Caco-2 (cell line): Measurements from ENCODE around the gene MYO5C. TPM values are rescaled to one million over a fixed set of nuclear protein-coding genes. Genes with fewer than 3 reads are reported as not detected.

Source experiments
- BruUV-seq: library from RNA; stranded (reverse); fragments of 400-500 nt; replicated peaks from 2 replicates; lab custom pipeline; 2021; lab: Mats Ljungman, UMichigan
- CTCF ChIA-PET: fragments of 300-600 bp; sonication (Branson Sonifier 250); formaldehyde crosslinking; loops from one replicate; lab custom pipeline; 2022; ENCODE audit warnings: antibody characterized with exemption; lab: Charles Lee
- POLR2A ChIA-PET: fragments of 300-600 bp; sonication (Branson Sonifier 250); formaldehyde crosslinking; loops from one replicate; lab custom pipeline; 2022; ENCODE audit warnings: antibody characterized with exemption; lab: Charles Lee
- DNase-seq, 2 experiments: peaks; one replicate each; pipeline versions ENCODE4 v3.0.0 to v3.0.0-alpha.2; 2020 to 2022
- H3K27me3 ChIP-seq: replicated peaks from 2 replicates; pipeline ENCODE4 v1.6.0; 2011; ENCODE audit warnings: low read length; ENCODE audit not compliant: control insufficient read depth, insufficient read depth
- H3K36me3 ChIP-seq: 2 replicates; pipeline ENCODE4 v1.5.1; 2011; ENCODE audit warnings: low read length; ENCODE audit not compliant: control insufficient read depth, insufficient read depth
- H3K4me1 ChIP-seq: fragments of 250-450 bp; sonication (Bioruptor Pico); 2 replicates; pipeline ENCODE4 v1.5.1; 2020; ENCODE audit warnings: mild to moderate bottlenecking
- H3K4me3 ChIP-seq: 2 replicates; pipeline ENCODE4 v1.5.1; 2011; ENCODE audit warnings: low read depth, mild to moderate bottlenecking, control low read depth, low read length
- H3K9me3 ChIP-seq: fragments of 250-450 bp; sonication (Bioruptor Pico); 2 replicates; pipeline ENCODE4 v1.5.1; 2020; ENCODE audit warnings: mild to moderate bottlenecking, moderate library complexity
- H3K27ac Mint-ChIP-seq: one replicate; pipeline ENCODE4 v1.8.0; 2022; ENCODE audit warnings: mixed read lengths; ENCODE audit not compliant: unreplicated experiment
- H3K27me3 Mint-ChIP-seq: one replicate; pipeline ENCODE4 v1.8.0; 2022; ENCODE audit warnings: mixed read lengths; ENCODE audit not compliant: insufficient read depth, unreplicated experiment
- H3K36me3 Mint-ChIP-seq: one replicate; pipeline ENCODE4 v1.8.0; 2022; ENCODE audit warnings: mild to moderate bottlenecking, mixed read lengths; ENCODE audit not compliant: insufficient read depth, unreplicated experiment
- H3K4me1 Mint-ChIP-seq: one replicate; pipeline ENCODE4 v1.8.0; 2022; ENCODE audit warnings: low read depth, mixed read lengths; ENCODE audit not compliant: unreplicated experiment
- H3K4me3 Mint-ChIP-seq: one replicate; pipeline ENCODE4 v1.8.0; 2022; ENCODE audit warnings: mild to moderate bottlenecking, moderate library complexity, mixed read lengths; ENCODE audit not compliant: unreplicated experiment
- H3K9me3 Mint-ChIP-seq: one replicate; pipeline ENCODE4 v1.8.0; 2022; ENCODE audit warnings: mixed read lengths; ENCODE audit not compliant: unreplicated experiment
- CTCF ChIP-seq, 2 experiments: fragments of 200-600 bp in 1 of 2; IDR thresholded peaks; 1 replicate in 1 of 2; 2 replicates in 1 of 2; pipeline versions ENCODE4 v1.5.1 to v1.8.0; 2011 to 2022; ENCODE audit warnings: antibody characterized with exemption in 1 of 2, control low read depth in 1 of 2, inconsistent platforms in 1 of 2, low read depth in 1 of 2, low read length in 1 of 2, mild to moderate bottlenecking in 1 of 2, moderate library complexity in 1 of 2; ENCODE audit not compliant: insufficient read depth in 1 of 2, severe bottlenecking in 1 of 2, unreplicated experiment in 1 of 2
- intact Hi-C: fragments of 100-400 bp; cut with micrococcal nuclease; formaldehyde crosslinking; loops from one replicate; pipeline ENCODE4 v1.10.0; 2022; ENCODE audit not compliant: unreplicated experiment
- total RNA-seq: library from RNA; stranded (reverse); gene quantifications from 2 replicates; pipeline ENCODE4 v1.2.3, GENCODE V29; 2022

The MYO5C gene
- total RNA-seq, 1 experiment from 2014 or later, result 33.5 TPM

- Histone ChIP-seq H3K9me3 (no peaks in the 10 kb centered on the region), H3K4me3 (no peak overlapping the region), H3K36me3 (peaks cover 6% of the 10 kb centered on the region), H3K4me1 (peaks cover 5% of the 10 kb centered on the region; the same call in 1 of the 2 replicates), H3K27me3 (no peaks in the 10 kb centered on the region)
- H3K27ac Mint-ChIP-seq, result no peak overlapping the region
- intact Hi-C loops, result no loop called here
- CTCF ChIA-PET, result no interaction called here
- peaks cover 38% of the 10 kb centered on the region for H3K36me3 Mint-ChIP-seq
- H3K4me1 Mint-ChIP-seq, result no peaks in the 10 kb centered on the region
- TF ChIP-seq CTCF (IDR thresholded peaks at IDR 0.05; ENCODE audit: insufficient read depth in 1 of 2, low read depth in 1 of 2, low read length in 1 of 2, severe bottlenecking in 1 of 2, unreplicated experiment in 1 of 2), result no peak
- no peaks in the 10 kb centered on the region for H3K9me3 Mint-ChIP-seq
- H3K4me3 Mint-ChIP-seq, result no peak overlapping the region
- DNase-seq, result no peak
- no TSS peak for BruUV-seq
- no peaks in the 10 kb centered on the region for H3K27me3 Mint-ChIP-seq
- POLR2A ChIA-PET, result no interaction called here
Observed at GRCh38 chr15:52247461-52247860, 48.1 kb downstream of the MYO5C start.

- H3K4me1 Mint-ChIP-seq, result no peaks in the 10 kb centered on the region
Observed at GRCh38 chr15:52246686-52247431, 48.7 kb downstream of the MYO5C start.

More at GRCh38 chr15:52246686-52247431, 48.7 kb downstream of the MYO5C start:
- intact Hi-C loops, result no loop called here
- H3K36me3 Mint-ChIP-seq, result peaks cover 37% of the 10 kb centered on the region
- Histone ChIP-seq H3K4me3 (no peak overlapping the region), H3K9me3 (no peaks in the 10 kb centered on the region), H3K27me3 (no peaks in the 10 kb centered on the region), H3K4me1 (peaks cover 5% of the 10 kb centered on the region; the same call in 1 of the 2 replicates), H3K36me3 (peaks cover 6% of the 10 kb centered on the region)
- ChIA-PET CTCF (no interaction called here), POLR2A (no interaction called here)
- no peaks in the 10 kb centered on the region for H3K9me3 Mint-ChIP-seq
- H3K27me3 Mint-ChIP-seq, result no peaks in the 10 kb centered on the region
- no peak for DNase-seq
- H3K4me3 Mint-ChIP-seq, result no peak overlapping the region
- H3K27ac Mint-ChIP-seq, result no peak overlapping the region
- TF ChIP-seq CTCF (IDR thresholded peaks at IDR 0.05; ENCODE audit: insufficient read depth in 1 of 2, low read depth in 1 of 2, low read length in 1 of 2, severe bottlenecking in 1 of 2, unreplicated experiment in 1 of 2), result no peak
- BruUV-seq, result no TSS peak
